Mucosa of rectum (tissue), 2 donors: Measurements from ENCODE around the gene IFT57.

Experiments used
- H3K27ac ChIP-seq, 2 donors: one replicate each; pipeline ENCODE4 v1.7.0; 2013; ENCODE audit warnings: inconsistent platforms in 2 of 2, low read depth in 2 of 2, low read length in 2 of 2
- H3K27me3 ChIP-seq, 2 donors: one replicate each; pipeline ENCODE4 v1.7.0; 2013; ENCODE audit warnings: low read length in 2 of 2; ENCODE audit not compliant: control insufficient read depth in 2 of 2, insufficient read depth in 2 of 2
- H3K36me3 ChIP-seq, 2 donors: one replicate each; pipeline ENCODE4 v1.7.0; 2013; ENCODE audit warnings: low read length in 2 of 2; ENCODE audit not compliant: control insufficient read depth in 2 of 2, insufficient read depth in 2 of 2
- H3K4me1 ChIP-seq, 2 donors: one replicate each; pipeline ENCODE4 v1.7.0; 2013; ENCODE audit warnings: low read length in 2 of 2, mild to moderate bottlenecking in 1 of 2; ENCODE audit not compliant: control insufficient read depth in 2 of 2, insufficient read depth in 2 of 2
- H3K4me3 ChIP-seq, 2 donors: one replicate each; pipeline ENCODE4 v1.7.0; 2013; ENCODE audit warnings: low read length in 2 of 2
- H3K9ac ChIP-seq, 2 donors: one replicate each; pipeline ENCODE4 v1.7.0; 2013; ENCODE audit warnings: low read length in 2 of 2, low read depth in 1 of 2, mild to moderate bottlenecking in 1 of 2
- H3K9me3 ChIP-seq, 2 donors: one replicate each; pipeline ENCODE4 v1.7.0; 2013; ENCODE audit warnings: low read length in 2 of 2; ENCODE audit not compliant: control insufficient read depth in 2 of 2
- donor health status: healthy.
- donor health status: Normal muscosa, but diverticular disease.

The IFT57 gene

GRCh38 chr3:108242776-108243175 lies 20.6 kb upstream of the IFT57 start:
- no peak overlapping the region for H3K9ac ChIP-seq
- H3K4me3 ChIP-seq: no peak overlapping the region
- no peaks in the 10 kb centered on the region for H3K9me3 ChIP-seq
- H3K4me1 ChIP-seq: no peaks in the 10 kb centered on the region
- no peaks in the 10 kb centered on the region for H3K36me3 ChIP-seq
- H3K27ac ChIP-seq: no peak overlapping the region
- H3K27me3 ChIP-seq: no peaks in the 10 kb centered on the region

DNA sequence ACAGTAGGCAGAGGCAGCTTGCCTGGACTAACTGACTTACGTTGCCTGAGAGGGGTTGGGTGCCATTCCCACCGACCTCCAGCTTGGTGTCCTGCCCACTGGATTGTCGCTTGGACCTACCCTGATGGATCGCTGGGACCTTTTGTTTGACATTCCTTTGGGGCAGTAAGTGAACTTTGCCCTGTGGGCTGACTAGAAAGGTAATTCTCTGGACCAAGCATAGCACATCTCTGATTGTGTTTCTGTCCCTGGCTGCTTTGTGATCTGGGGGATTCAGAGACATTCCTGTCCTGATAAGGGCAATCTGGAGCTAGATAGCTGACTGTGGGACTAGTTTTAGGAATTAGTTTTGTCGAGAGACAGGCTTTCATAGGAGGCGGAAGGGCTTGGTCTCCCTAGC lies 19.5 kb upstream of the IFT57 start:
- Histone ChIP-seq H3K36me3 (no peaks in the 10 kb centered on the region), H3K4me1 (no peaks in the 10 kb centered on the region), H3K4me3 (no peak overlapping the region), H3K9me3 (no peaks in the 10 kb centered on the region), H3K27me3 (no peaks in the 10 kb centered on the region), H3K9ac (no peak overlapping the region), H3K27ac (no peak overlapping the region)

GRCh38 chr3:108241146-108241545 lies 18.9 kb upstream of the IFT57 start:
- H3K9me3 ChIP-seq: no peaks in the 10 kb centered on the region
- H3K4me3 ChIP-seq: no peak overlapping the region
- H3K36me3 ChIP-seq: no peaks in the 10 kb centered on the region
- no peak overlapping the region for H3K9ac ChIP-seq
- H3K4me1 ChIP-seq: no peaks in the 10 kb centered on the region
- no peak overlapping the region for H3K27ac ChIP-seq
- no peaks in the 10 kb centered on the region for H3K27me3 ChIP-seq

- Histone ChIP-seq H3K27me3 (no peaks in the 10 kb centered on the region), H3K36me3 (no peaks in the 10 kb centered on the region), H3K4me3 (no peak overlapping the region), H3K4me1 (no peaks in the 10 kb centered on the region), H3K9me3 (no peaks in the 10 kb centered on the region), H3K9ac (no peak overlapping the region), H3K27ac (no peak overlapping the region)
Measured at GRCh38 chr3:108239082-108239481, 16.9 kb upstream of the IFT57 start.

- H3K4me3 ChIP-seq: no peak overlapping the region
- H3K36me3 ChIP-seq: no peaks in the 10 kb centered on the region
- H3K9ac ChIP-seq: no peak overlapping the region
- no peak overlapping the region for H3K27ac ChIP-seq
- no peaks in the 10 kb centered on the region for H3K27me3 ChIP-seq
- no peaks in the 10 kb centered on the region for H3K9me3 ChIP-seq
- H3K4me1 ChIP-seq: no peaks in the 10 kb centered on the region
Measured at GRCh38 chr3:108235290-108235689, 13.1 kb upstream of the IFT57 start.

DNA sequence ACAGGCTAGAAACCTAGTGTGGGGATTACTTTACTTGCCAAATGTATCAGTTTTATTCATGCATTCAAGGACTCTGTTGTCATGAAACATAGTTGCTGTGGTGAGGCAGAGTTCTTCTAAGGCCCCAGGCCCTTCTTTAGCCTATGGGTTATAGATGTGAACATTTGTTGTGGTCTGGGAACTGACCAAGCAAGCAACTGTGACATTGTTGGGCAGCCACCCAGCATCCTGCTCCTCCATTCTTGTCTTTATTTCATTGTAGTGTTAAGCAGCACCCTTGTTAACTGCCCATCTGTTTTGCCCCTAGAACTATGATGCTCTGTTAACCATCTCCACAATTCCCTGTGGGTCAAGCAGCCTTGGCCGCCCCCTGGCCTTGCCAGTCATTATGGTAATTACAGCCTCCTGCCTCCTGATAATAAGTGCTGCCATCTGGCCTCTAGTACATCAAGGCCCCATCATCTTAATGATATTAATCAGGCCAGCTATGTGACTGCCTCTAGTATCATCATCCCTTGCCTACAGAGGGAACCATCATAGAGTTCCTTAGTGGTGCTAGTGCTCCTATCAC lies 12.2 kb upstream of the IFT57 start:
- Histone ChIP-seq H3K27ac (no peak overlapping the region), H3K9me3 (no peaks in the 10 kb centered on the region)

DNA sequence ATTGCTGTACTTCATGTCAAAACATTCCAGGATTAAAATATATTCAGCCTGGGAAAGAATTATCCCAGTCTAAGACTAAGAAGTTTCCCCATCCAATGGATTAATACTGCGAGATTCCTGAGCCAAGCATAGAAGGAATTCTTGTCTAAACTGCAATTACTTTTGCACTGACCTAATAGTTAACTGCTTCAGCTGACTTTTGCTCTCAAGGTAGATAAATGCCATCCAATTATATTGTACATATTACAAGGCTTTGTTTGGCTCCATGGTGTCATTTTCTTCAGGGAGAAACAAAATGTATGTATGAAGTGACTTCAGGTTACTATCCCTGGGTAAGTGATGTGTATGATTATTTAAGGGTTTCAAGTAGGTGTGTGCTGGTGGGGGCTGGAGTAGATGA lies 6.1 kb upstream of the IFT57 start:
- Histone ChIP-seq H3K27ac (no peak overlapping the region), H3K4me1 (peaks cover 3 to 9% of the 10 kb centered on the region in 2 donors), H3K9ac (no peak overlapping the region), H3K9me3 (no peaks in the 10 kb centered on the region), H3K4me3 (no peak overlapping the region), H3K27me3 (no peaks in the 10 kb centered on the region), H3K36me3 (no peaks in the 10 kb centered on the region)

More for the DNA sequence above, 12.2 kb upstream of the IFT57 start:
- Histone ChIP-seq H3K27me3 (no peaks in the 10 kb centered on the region), H3K4me1 (no peaks in the 10 kb centered on the region), H3K4me3 (no peak overlapping the region), H3K9ac (no peak overlapping the region), H3K36me3 (no peaks in the 10 kb centered on the region)

DNA sequence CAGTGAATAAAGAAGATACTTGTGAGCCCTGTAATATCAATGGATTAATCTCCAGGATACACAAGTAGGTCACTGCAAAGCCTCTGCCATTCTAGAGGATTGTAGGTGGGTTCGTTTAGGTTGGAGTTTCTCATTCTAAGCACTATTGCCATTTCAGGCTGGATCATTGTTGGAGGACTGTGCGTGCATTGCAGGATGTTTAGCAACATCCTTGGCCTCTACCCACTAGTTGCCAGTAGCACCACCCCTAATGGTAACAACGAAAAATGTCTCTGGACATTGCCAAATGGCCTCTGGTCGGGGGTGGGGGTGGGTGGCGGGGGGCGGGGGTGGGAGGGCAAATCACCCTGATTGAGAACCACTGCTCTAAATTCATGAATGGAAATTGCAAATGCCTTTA lies 4.9 kb upstream of the IFT57 start:
- H3K27ac ChIP-seq: no peak overlapping the region
- H3K9me3 ChIP-seq: no peaks in the 10 kb centered on the region
- no peaks in the 10 kb centered on the region for H3K36me3 ChIP-seq
- no peaks in the 10 kb centered on the region for H3K27me3 ChIP-seq
- no peak overlapping the region for H3K4me3 ChIP-seq
- H3K9ac ChIP-seq: no peak overlapping the region
- H3K4me1 ChIP-seq: peaks cover 3 to 13% of the 10 kb centered on the region in 2 donors

GRCh38 chr3:108225221-108225620 lies 3.0 kb upstream of the IFT57 start:
- Histone ChIP-seq H3K36me3 (no peaks in the 10 kb centered on the region), H3K4me1 (peaks cover 5 to 14% of the 10 kb centered on the region in 2 donors), H3K9me3 (no peaks in the 10 kb centered on the region), H3K4me3 (no peak overlapping the region), H3K9ac (no peak overlapping the region), H3K27me3 (no peaks in the 10 kb centered on the region), H3K27ac (no peak overlapping the region)

DNA sequence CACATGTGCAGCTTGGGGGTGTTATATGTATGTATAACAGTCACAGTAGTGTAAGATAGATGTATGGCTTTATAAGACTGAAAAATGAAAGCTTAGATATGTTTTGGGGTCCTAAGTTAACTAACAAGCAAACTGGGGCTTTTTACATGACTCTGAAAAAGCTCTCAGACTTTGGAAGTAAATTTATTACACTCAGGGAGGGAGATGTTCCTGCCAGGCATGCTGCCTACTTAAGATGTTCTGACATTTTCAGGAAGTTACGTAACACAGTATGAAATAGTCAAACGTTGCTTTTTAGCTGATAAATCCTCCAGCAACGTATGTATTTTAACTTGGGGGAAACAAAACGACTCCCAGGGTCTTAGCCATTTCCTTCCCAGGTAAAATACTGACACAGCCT lies 1.7 kb upstream of the IFT57 start:
- peak overlapping the region in 1 of 2 donors; percentile 87 for H3K4me3 ChIP-seq
- peak overlapping the region; percentile 3 to 4 for H3K9ac ChIP-seq
- H3K27me3 ChIP-seq: no peaks in the 10 kb centered on the region
- H3K27ac ChIP-seq: peak overlapping the region in 1 of 2 donors; percentile 76
- H3K9me3 ChIP-seq: no peaks in the 10 kb centered on the region
- H3K4me1 ChIP-seq: peaks cover 7 to 21% of the 10 kb centered on the region in 2 donors
- no peaks in the 10 kb centered on the region for H3K36me3 ChIP-seq
